ENCODE results near the gene CSNK1D.
"Not testable (repeated sequence)": the region's sequence is repeated elsewhere in the genome, so short reads cannot be mapped to it uniquely, and the experiment has no call there.

The CSNK1D gene

GRCh38 chr17:82274134-82275020 lies 877 bp upstream of the CSNK1D start:
- no peak for DNase-seq (ENCODE audit: low read depth in 2 of 2)

DNA sequence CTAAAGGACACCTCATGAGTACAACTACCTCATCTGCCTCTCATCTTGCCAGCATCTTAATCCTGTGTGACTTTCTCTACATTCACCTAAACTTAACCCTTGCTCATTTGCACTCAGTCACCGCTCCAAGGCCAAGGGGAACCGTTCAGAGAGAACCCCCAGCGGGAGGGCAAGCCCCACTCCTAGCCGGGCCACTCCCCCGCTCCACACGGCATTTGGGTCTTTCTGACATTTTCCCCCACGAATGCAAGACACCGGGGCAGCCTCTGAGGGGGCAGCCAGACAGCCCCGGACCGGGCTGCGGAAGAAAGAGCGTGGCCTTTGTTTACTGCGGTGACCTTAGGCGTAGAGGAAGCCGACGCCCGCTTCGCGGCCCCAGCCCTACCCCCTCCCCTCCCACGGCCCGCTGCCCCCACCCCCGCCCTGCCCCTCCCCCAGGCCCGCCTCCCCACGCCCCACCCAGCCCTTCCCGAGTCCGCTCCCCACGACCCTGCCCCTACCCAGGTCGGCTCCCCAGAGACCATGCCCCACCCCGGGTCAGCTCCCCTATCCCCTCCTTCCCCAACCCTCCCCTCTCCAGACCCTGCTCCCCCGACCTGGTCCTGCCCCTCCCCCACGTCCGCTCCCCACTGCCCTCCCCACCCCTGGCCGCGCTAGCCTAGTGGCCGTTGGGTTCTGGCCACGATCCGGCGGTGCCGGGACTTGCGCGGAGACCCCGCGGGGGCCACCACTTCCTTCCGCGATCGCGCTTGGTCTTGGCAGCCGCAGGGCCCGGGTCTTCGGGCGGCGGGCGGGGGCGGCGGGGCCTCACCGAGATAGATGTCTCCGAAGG lies 789 bp downstream of the CSNK1D start:
- no peak for DNase-seq (ENCODE audit: low read depth in 2 of 2)

DNA sequence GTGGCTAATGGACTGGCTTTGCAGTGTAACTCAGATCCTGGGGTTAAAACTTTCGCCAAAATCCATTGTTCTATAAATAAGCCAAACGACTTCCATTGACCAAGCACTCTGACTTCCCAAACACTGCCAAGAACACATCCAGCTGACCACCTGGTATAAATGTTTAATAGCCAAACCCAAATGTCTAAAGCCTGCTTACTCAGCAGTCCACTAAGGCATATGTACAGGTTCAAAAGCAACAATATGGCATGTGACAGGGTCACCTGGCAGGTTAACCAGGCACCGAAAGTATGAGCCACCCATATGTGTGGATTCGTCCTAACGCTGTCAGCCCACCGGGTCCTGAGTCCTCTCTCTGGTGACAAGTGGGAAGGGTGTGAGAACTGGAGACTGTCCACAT lies 2.1 kb downstream of the CSNK1D start:
- DNase-seq (ENCODE audit: low read depth in 2 of 2): no peak

- no peak for DNase-seq (ENCODE audit: low read depth in 2 of 2)
Measured at GRCh38 chr17:82270651-82271050, 2.8 kb downstream of the CSNK1D start.

GRCh38 chr17:82269882-82270500 lies 3.5 kb downstream of the CSNK1D start:
- DNase-seq (ENCODE audit: low read depth in 2 of 2): no peak

DNA sequence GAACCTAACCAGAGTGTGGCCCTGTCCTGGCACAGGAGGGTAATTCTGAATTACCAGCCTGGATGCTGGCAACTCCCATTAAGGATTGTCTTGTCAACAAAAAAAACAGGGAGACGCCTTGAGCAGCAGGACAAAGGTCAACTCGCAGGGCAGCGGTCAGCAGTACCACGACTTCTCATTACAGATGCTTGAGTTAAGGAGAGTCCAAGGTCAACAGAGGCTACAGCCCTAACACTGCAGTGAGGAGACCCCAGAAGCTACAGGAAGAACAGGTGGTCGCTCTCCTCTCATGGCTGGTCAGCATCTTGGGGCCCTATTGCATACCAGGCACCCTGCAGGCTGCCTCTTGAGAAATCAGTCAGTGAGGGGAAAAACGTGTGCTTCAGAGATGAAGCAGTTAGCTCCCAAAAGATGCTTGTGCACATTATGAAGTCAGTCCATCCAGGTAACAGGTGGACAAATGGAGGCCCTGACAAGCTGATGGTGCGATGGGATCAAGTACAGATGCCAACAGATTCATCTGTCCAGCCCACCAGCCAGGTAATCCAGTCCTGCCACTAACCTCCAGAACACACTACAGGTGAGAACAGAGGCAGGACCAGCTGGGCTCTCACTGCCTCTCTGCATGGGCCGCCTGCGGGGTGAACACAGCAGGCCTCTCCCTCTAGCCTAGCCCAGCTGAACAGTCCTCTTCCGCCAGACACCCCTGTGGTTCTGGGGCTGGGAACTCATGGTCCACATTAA lies 4.2 kb downstream of the CSNK1D start:
- DNase-seq (ENCODE audit: low read depth in 2 of 2): no peak

DNA sequence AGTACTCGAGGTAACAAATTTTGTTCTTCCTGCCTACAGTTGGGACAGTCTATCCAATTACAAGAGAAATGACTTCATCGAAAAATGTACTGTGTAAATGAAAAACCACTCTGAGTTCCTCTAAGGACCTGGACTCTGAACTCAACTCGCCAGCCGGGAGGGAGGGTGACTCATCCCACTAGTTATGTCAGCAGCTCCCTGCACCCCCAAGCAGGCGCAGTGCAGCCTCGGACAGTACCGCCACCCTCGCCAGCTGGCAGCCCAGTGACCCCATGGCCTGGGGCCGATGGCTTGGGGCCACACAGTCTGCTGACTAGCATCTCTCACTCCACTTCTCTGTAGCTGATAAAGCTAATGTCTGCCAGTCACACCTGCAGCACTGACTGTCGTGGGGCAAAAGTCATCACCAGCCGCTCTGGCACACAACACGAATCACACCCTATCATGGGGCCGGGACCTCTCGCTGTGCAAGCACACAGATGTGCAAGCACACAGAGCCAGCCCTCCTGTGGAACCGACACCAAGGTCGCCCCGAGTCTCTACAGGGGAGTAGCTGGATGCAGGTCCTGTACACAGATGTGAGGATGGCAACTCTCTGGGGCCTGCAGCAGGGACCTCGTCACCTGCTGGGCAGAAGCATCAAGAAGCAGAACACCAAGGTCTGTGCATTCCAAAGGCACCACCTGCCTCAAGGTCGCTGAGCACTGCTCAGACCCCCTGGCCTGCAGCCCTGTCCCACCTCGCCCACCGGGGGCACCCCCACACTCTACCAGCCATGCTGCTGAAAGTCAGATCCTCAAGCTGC lies 5.7 kb downstream of the CSNK1D start:
- peak in 1 of 2 donors; percentile 33 for DNase-seq (ENCODE audit: low read depth in 2 of 2)

- no peak for DNase-seq (ENCODE audit: low read depth in 2 of 2)
Measured at GRCh38 chr17:82266142-82266541, 7.4 kb downstream of the CSNK1D start.

- no peak for DNase-seq (ENCODE audit: low read depth in 2 of 2)
Measured at GRCh38 chr17:82263641-82264040, 9.9 kb downstream of the CSNK1D start.

GRCh38 chr17:82262344-82262743 lies 11.2 kb downstream of the CSNK1D start:
- no peak for DNase-seq (ENCODE audit: low read depth in 2 of 2)

- not testable (repeated sequence) for DNase-seq (ENCODE audit: low read depth in 2 of 2)
Measured at GRCh38 chr17:82259972-82260961, 13.2 kb downstream of the CSNK1D start.

GRCh38 chr17:82258555-82258954 lies 14.9 kb downstream of the CSNK1D start:
- no peak for DNase-seq (ENCODE audit: low read depth in 2 of 2)

DNA sequence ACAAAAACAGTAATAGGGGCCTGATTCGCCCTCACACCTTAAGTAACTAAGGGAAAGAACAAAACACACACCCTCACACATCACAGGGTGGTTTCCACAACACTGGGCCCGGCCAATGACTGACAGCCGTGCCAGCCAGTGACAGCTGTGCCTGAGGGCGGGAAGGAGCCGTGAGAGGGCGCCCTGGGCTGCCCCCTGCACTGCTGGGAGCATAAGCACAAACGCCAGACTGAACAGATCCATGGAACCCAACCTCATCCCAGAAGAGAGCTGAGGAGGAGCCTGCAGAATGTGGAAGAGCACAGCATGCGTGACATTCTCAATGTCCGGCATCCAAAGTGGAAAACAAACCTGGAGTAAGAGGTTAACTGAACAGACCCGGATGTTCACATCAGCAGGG lies 16.0 kb downstream of the CSNK1D start:
- DNase-seq (ENCODE audit: low read depth in 2 of 2): peak; percentile 59

DNA sequence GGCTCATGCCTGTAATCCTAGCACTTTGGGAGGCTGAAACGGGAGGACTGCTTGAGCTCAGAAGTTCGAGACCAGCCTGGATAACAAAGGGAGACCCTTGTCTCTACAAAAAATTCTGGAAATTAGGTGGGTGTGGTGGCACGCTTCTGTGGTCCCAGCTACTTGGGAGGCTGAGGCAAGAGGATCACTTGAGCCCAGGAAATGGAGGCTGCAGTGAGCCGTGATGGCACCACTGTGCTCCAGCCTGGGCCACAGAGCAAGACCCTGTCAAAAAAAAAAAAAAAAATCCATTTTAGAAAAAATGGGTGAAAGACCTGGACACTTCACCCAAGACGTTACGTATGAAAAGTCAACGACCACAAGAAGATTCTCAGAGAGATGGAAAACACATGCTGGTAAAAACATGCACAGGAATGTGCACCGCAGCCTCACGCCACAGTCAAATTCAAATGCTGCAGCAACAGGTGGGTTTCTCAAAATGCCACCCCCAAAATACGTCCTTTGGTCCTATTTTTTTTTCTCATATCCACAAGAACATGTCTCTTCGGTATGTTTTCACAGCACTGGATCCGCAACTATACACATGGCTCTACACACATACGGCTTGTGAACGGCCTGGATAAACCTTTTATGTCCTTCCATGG lies 17.1 kb downstream of the CSNK1D start:
- DNase-seq (ENCODE audit: low read depth in 2 of 2): no peak

DNA sequence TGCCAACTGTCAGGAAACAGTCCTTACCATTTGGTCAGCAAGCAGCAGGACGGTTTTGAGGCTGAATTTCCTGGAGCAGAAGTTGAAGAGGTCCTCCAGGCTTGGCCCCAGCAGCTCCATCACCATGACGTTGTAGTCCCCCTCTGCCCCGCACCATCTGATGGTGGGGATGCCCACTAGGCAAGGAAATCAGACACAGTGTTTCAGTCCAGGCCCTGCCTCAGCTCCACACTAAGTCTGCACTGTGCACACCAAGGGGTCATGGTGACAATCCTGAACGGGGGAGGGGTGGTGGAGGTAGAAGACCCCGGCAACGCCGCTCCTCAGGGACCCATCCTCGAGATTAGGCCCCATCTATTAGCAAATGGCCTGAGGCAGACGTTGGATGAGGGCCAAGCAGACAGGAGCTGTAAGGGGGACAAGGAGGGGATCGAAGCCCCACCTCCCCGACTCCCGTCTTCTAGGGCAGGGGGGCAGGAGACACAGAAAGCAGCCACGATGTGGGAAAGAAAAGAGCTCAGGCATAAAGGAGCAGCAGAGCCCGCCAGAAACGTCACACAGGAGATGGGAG lies 18.0 kb downstream of the CSNK1D start:
- no peak for DNase-seq (ENCODE audit: low read depth in 2 of 2)

GRCh38 chr17:82254746-82255145 lies 18.8 kb downstream of the CSNK1D start:
- not testable (repeated sequence) for DNase-seq (ENCODE audit: low read depth in 2 of 2)

GRCh38 chr17:82254096-82254495 lies 19.4 kb downstream of the CSNK1D start:
- not testable (repeated sequence) for DNase-seq (ENCODE audit: low read depth in 2 of 2)

DNA sequence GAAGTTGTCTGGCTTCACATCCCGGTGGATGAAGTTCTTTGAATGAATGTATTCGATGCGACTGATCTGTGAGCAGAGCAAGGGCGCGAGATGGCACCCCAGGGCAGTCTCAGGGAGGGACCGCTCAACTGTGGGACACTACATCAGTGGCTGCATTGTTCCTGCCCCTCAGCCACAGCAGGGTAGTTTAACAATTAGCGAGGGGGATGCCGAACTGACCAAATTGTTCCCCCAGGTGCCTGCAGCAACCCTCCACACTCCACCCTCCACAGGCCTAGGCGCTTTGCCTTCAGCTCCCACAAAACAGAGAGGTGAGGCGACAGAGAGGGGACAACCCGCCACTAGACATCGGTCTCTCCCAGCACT lies 20.3 kb downstream of the CSNK1D start:
- DNase-seq (ENCODE audit: low read depth in 2 of 2): no peak
